Measurements from ENCODE around the gene PVRIG.
"Not testable (repeated sequence)": the region's sequence is repeated elsewhere in the genome, so short reads cannot be mapped to it uniquely, and the experiment has no call there.

Gene PVRIG

GRCh38 chr7:100246865-100247137 is 27.1 kb downstream of the PVRIG start:
- not testable (repeated sequence) for H3K27ac Mint-ChIP-seq, H3K9me3 Mint-ChIP-seq, H3K27me3 Mint-ChIP-seq, H3K36me3 Mint-ChIP-seq, H3K4me3 Mint-ChIP-seq
- peaks cover 21% of the 10 kb centered on the region for H3K4me1 Mint-ChIP-seq

- no peaks in the 10 kb centered on the region for H3K36me3 Mint-ChIP-seq
- no peak overlapping the region for H3K4me3 Mint-ChIP-seq
- no peak overlapping the region for H3K27ac Mint-ChIP-seq
- H3K27me3 Mint-ChIP-seq: no peaks in the 10 kb centered on the region
- H3K9me3 Mint-ChIP-seq: no peaks in the 10 kb centered on the region
- peaks cover 21% of the 10 kb centered on the region for H3K4me1 Mint-ChIP-seq
Measured at GRCh38 chr7:100247152-100247757, 27.5 kb downstream of the PVRIG start.

- H3K4me3 Mint-ChIP-seq: no peak overlapping the region
- H3K36me3 Mint-ChIP-seq: no peaks in the 10 kb centered on the region
- peaks cover 11% of the 10 kb centered on the region for H3K4me1 Mint-ChIP-seq
- no peaks in the 10 kb centered on the region for H3K27me3 Mint-ChIP-seq
- no peaks in the 10 kb centered on the region for H3K9me3 Mint-ChIP-seq
- no peak overlapping the region for H3K27ac Mint-ChIP-seq
Measured at GRCh38 chr7:100248483-100248882, 28.7 kb downstream of the PVRIG start.

GRCh38 chr7:100257017-100257416 is 37.3 kb downstream of the PVRIG start:
- no peak overlapping the region for H3K4me3 Mint-ChIP-seq
- H3K27me3 Mint-ChIP-seq: no peaks in the 10 kb centered on the region
- H3K36me3 Mint-ChIP-seq: no peaks in the 10 kb centered on the region
- H3K9me3 Mint-ChIP-seq: no peaks in the 10 kb centered on the region
- no peak overlapping the region for H3K27ac Mint-ChIP-seq
- no peaks in the 10 kb centered on the region for H3K4me1 Mint-ChIP-seq

- not testable (repeated sequence) for H3K4me3 Mint-ChIP-seq, H3K4me1 Mint-ChIP-seq, H3K9me3 Mint-ChIP-seq, H3K27me3 Mint-ChIP-seq, H3K27ac Mint-ChIP-seq, H3K36me3 Mint-ChIP-seq
Measured at GRCh38 chr7:100259984-100260383, 40.2 kb downstream of the PVRIG start.

- not testable (repeated sequence) for H3K27me3 Mint-ChIP-seq, H3K9me3 Mint-ChIP-seq, H3K36me3 Mint-ChIP-seq, H3K4me3 Mint-ChIP-seq, H3K27ac Mint-ChIP-seq, H3K4me1 Mint-ChIP-seq
Measured at GRCh38 chr7:100262896-100263295, 43.1 kb downstream of the PVRIG start.

- H3K4me1 Mint-ChIP-seq, H3K27ac Mint-ChIP-seq, H3K4me3 Mint-ChIP-seq, H3K36me3 Mint-ChIP-seq, H3K27me3 Mint-ChIP-seq, H3K9me3 Mint-ChIP-seq: not testable (repeated sequence)
Measured at GRCh38 chr7:100264223-100264622, 44.5 kb downstream of the PVRIG start.

- not testable (repeated sequence) for H3K27ac Mint-ChIP-seq, H3K4me3 Mint-ChIP-seq, H3K36me3 Mint-ChIP-seq, H3K27me3 Mint-ChIP-seq, H3K9me3 Mint-ChIP-seq, H3K4me1 Mint-ChIP-seq
Measured at GRCh38 chr7:100264669-100265165, 45.0 kb downstream of the PVRIG start.

GRCh38 chr7:100265851-100266250 is 46.1 kb downstream of the PVRIG start:
- not testable (repeated sequence) for H3K27me3 Mint-ChIP-seq, H3K36me3 Mint-ChIP-seq, H3K27ac Mint-ChIP-seq, H3K4me3 Mint-ChIP-seq, H3K9me3 Mint-ChIP-seq, H3K4me1 Mint-ChIP-seq

- H3K4me3 Mint-ChIP-seq: no peak overlapping the region
- H3K27ac Mint-ChIP-seq: no peak overlapping the region
- no peaks in the 10 kb centered on the region for H3K9me3 Mint-ChIP-seq
- H3K27me3 Mint-ChIP-seq: no peaks in the 10 kb centered on the region
- peaks cover 8% of the 10 kb centered on the region for H3K4me1 Mint-ChIP-seq
- peaks cover 3% of the 10 kb centered on the region for H3K36me3 Mint-ChIP-seq
Measured at GRCh38 chr7:100266576-100267354, 47.0 kb downstream of the PVRIG start.

- peaks cover 1% of the 10 kb centered on the region for H3K36me3 Mint-ChIP-seq
- H3K9me3 Mint-ChIP-seq: no peaks in the 10 kb centered on the region
- no peaks in the 10 kb centered on the region for H3K27me3 Mint-ChIP-seq
- H3K4me1 Mint-ChIP-seq: peaks cover 8% of the 10 kb centered on the region
- no peak overlapping the region for H3K27ac Mint-ChIP-seq
- no peak overlapping the region for H3K4me3 Mint-ChIP-seq
Measured at GRCh38 chr7:100267648-100268047, 47.9 kb downstream of the PVRIG start.

- not testable (repeated sequence) for H3K36me3 Mint-ChIP-seq, H3K27ac Mint-ChIP-seq, H3K9me3 Mint-ChIP-seq, H3K27me3 Mint-ChIP-seq, H3K4me1 Mint-ChIP-seq, H3K4me3 Mint-ChIP-seq
Measured at GRCh38 chr7:100268882-100269281, 49.1 kb downstream of the PVRIG start.

GRCh38 chr7:100269306-100270045 is 49.7 kb downstream of the PVRIG start:
- H3K36me3 Mint-ChIP-seq, H3K27ac Mint-ChIP-seq, H3K4me3 Mint-ChIP-seq, H3K27me3 Mint-ChIP-seq, H3K4me1 Mint-ChIP-seq, H3K9me3 Mint-ChIP-seq: not testable (repeated sequence)

GRCh38 chr7:100270046-100270918 is 50.5 kb downstream of the PVRIG start:
- Mint-ChIP-seq H3K4me3 (peak overlapping the region; percentile 79), H3K4me1 (peaks cover 13% of the 10 kb centered on the region)
- not testable (repeated sequence) for H3K27me3 Mint-ChIP-seq, H3K36me3 Mint-ChIP-seq, H3K9me3 Mint-ChIP-seq, H3K27ac Mint-ChIP-seq
